OCI-LY1 (cell line): ENCODE results near the gene CIBAR2.

Experiments
- CTCF ChIP-seq: fragments of 200-600 bp; sonication (generic), shearing (Covaris generic); IDR thresholded peaks from 2 replicates; pipeline ENCODE4 v1.5.1; 2017; ENCODE audit warnings: mild to moderate bottlenecking, antibody characterized with exemption, low read length, moderate library complexity, mixed read lengths
- EZH2 ChIP-seq: fragments of 200-600 bp; sonication (generic), shearing (Covaris generic); IDR thresholded peaks from 2 replicates; pipeline ENCODE4 v1.8.0; 2017; ENCODE audit warnings: borderline replicate concordance, mixed run types, mild to moderate bottlenecking, antibody characterized with exemption, low read length, moderate library complexity, mixed read lengths

GRCh38 chr16:85152414-85153030 is 40.2 kb upstream of the CIBAR2 start:
- TF ChIP-seq CTCF = no peak
- no peak for TF ChIP-seq EZH2
